GM18858 (cell line): ENCODE data around the gene KDF1.
"Not testable (repeated sequence)": the region's sequence is repeated elsewhere in the genome, so short reads cannot be mapped to it uniquely, and the experiment has no call there.

Source experiments
- ATAC-seq: cut with Tn5 transposase; IDR thresholded peaks from one replicate; pipeline ENCODE4 v1.9.1; 2021; ENCODE audit not compliant: unreplicated experiment

Gene KDF1

DNA sequence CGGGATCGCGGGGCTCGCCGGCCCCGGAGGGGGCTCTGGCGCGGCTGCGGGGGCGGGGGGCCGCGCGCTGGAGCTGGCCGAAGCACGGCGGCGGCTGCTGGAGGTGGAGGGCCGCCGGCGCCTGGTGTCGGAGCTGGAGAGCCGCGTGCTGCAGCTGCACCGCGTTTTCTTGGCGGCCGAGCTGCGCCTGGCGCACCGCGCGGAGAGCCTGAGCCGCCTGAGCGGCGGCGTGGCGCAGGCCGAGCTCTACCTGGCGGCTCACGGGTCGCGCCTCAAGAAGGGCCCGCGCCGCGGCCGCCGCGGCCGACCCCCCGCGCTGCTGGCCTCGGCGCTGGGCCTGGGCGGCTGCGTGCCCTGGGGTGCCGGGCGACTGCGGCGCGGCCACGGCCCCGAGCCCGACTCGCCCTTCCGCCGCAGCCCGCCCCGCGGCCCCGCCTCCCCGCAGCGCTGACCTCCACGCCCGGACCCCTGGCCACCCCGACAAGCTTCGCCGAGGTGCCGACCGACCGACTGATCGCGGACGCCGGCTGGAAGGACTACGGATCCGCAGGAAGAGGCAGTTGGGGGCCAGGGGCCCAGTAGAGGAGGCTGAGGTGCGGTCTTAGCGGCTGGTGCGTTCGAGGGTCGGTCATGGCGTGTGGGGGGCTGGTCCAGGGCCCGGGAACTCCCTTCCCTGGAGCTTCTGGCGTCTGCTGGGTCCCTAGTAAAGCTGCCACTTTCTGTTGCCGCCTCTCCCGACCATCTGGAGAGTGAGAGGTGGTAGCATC, 33.9 kb upstream of the KDF1 start:
- ATAC-seq, result no peak

- no peak for ATAC-seq
Observed at GRCh38 chr1:26993237-26994019, 33.2 kb upstream of the KDF1 start, which contains the start of gene TRNP1. TSS of gene TRNP1 (plus strand) at chr1:26993692. CDS start at chr1:26993787, 95 bp downstream.

DNA sequence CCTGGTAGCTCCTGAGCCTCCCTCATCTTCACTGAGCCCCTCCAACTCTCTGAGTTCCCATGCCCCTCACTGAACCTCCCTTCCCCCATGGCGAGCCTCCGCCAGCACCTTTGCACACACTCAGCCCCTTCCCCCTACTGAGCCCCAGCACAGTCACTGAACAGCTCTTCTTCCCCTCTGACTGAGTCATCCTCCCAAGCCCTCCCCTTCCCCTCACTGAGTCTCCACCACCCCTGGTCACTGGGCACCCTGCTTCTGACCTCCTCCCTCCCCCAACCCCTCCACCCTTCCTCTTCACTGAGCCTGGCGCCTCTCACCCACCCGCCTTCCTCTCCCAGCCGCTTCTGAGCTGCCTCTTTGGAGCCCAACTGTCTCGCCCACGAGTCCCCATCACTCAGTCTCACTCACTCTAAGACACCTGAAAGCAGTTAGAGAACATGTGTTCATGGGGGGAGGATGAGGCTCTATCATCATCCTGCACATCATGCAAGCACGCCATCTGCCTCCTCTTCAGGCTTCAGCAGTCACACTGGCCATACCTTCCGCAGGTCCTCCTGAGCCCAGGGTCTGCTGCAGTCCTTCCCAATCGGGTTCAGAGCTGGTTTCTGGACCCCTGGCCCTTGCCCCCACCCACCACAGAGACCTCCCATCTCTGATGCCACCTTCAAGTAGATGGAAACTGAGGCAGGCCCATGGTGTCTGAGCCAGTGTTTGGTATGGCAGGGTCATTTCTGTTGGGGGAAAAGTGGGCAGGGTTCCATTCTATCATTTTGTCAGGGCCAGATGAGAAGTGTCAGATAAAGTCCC, 31.2 kb upstream of the KDF1 start:
- ATAC-seq, result no peak

- ATAC-seq, result not testable (repeated sequence)
Observed at GRCh38 chr1:26989403-26990109, 29.3 kb upstream of the KDF1 start.

GRCh38 chr1:26986658-26987057, 26.4 kb upstream of the KDF1 start:
- ATAC-seq, result no peak

- no peak for ATAC-seq
Observed at GRCh38 chr1:26984291-26984690, 24.0 kb upstream of the KDF1 start.

- no peak for ATAC-seq
Observed at GRCh38 chr1:26983863-26984262, 23.6 kb upstream of the KDF1 start.

DNA sequence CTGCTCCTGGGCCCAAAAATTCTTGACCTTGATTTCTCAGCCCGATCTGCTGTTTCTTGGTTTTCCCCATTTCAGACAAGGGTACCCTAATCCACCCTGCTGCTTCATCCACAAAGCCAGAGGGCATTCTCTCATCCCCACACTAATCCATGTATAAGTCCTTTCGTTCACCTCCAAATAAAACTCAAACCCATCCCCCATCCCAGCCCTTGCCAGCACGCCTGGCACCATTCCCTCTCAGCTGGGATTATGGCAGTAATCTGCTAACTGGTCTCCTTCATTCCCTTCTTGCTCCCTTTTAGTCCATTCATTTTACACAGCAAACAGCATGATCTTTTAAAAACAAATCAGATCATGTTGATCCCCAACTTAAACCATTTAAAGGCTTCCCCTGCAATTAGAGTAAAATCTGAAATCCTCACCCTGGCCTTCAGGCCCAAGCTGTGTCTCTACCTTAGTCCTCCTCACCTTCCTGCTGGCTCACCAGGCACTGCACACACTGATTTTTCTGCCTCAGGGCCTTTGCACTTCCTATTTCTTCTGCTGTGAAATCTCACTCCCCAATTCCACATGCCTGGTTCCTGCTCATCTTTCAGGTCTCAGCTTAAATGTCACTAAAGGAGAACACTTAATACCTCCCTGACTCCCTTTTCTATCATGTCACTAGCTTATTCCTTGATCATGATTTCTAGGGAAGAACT, 21.0 kb upstream of the KDF1 start:
- ATAC-seq, result no peak

GRCh38 chr1:26978901-26979300, 18.6 kb upstream of the KDF1 start:
- no peak for ATAC-seq

GRCh38 chr1:26976621-26977510, 16.6 kb upstream of the KDF1 start:
- no peak for ATAC-seq

DNA sequence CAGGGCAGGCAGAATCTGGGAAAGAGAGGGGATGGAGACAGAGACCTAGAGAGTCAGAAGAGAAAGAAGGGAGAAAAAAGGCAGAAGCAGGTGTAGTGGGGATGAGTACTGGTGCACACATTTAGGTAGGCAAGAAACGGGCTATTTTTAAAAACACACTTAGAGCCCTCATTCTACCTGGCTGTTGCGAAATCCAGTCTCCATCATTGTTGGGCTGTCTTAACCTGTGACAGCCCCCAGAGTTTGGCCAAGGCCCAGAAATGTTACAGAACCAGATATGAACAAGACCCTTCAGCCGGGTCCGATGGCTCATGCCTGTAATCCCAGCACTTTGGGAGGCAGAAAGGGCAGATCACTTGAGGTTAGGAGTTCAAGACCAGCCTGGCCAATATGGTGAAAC, 12.6 kb upstream of the KDF1 start:
- no peak for ATAC-seq

GRCh38 chr1:26972390-26972789, 12.1 kb upstream of the KDF1 start:
- no peak for ATAC-seq

GRCh38 chr1:26971590-26971989, 11.3 kb upstream of the KDF1 start:
- no peak for ATAC-seq

DNA sequence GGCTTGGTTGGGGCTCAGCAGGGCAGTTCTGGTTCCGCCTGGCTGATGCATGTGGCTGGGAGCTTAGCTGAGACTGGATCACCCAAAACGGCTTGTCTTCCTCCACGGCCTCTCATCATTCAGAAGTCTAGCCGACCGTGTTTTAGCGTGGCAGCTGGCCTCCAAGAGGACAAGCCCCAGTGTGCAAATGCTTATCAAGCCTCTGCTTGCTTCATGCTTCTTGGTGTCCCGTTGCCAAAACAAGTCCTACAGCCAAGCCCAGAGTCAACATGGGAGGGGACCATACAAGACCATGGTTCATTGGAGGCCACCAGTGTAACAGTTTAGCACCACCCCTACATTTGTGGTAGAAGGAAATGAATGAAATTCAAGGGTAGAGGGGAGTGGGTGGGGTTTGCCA, 10.5 kb upstream of the KDF1 start:
- ATAC-seq, result no peak

- ATAC-seq, result no peak
Observed at GRCh38 chr1:26965628-26966027, 5.4 kb upstream of the KDF1 start.

DNA sequence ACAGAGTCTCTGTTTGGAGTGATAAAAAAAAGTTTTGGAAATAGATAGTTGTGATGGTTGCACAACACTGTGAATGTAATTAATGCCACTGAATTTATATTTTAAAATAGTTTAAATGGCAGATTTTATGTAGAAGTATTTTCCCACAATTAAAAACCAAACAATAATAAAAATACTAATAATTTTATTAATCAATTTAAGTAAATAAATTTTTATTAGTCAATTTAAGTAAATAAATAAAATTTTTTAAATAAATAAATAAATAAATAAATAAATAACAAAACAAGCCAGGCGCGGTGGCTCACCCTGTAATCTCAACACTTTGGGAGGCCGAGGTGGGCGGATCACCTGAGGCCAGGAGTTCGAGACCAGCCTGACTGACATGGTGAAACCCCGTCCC, 4.9 kb upstream of the KDF1 start:
- no peak for ATAC-seq

GRCh38 chr1:26961826-26962225, 1.6 kb upstream of the KDF1 start:
- no peak for ATAC-seq

- ATAC-seq, result no peak
Observed at GRCh38 chr1:26960625-26960966, 328 bp upstream of the KDF1 start.

- ATAC-seq, result no peak
Observed at GRCh38 chr1:26959270-26959669, 998 bp downstream of the KDF1 start.
